Hepatocyte (in vitro differentiated cells): ENCODE results near the gene TBX3.

Experiments used
- EZH2 ChIP-seq: fragments of 200-600 bp; sonication (generic); IDR thresholded peaks from 2 replicates; pipeline ENCODE4 v1.6.1; 2016; ENCODE audit warnings: antibody characterized with exemption, mild to moderate bottlenecking, borderline replicate concordance
- EZH2phosphoT487 ChIP-seq: fragments of 200-600 bp; sonication (generic); IDR thresholded peaks from one replicate; pipeline ENCODE4 v1.6.1; 2018; ENCODE audit warnings: antibody characterized with exemption, mild to moderate bottlenecking, low read depth, moderate library complexity; ENCODE audit not compliant: unreplicated experiment, severe bottlenecking
- TF ChIP-seq, protein P1 (sequence below): fragments of 200-600 bp; sonication (generic); IDR thresholded peaks from 2 replicates; pipeline ENCODE4 v1.5.1; 2016; ENCODE audit warnings: antibody characterized with exemption, mild to moderate bottlenecking; ENCODE audit not compliant: poor library complexity

- TF ChIP-seq, protein P1, sequence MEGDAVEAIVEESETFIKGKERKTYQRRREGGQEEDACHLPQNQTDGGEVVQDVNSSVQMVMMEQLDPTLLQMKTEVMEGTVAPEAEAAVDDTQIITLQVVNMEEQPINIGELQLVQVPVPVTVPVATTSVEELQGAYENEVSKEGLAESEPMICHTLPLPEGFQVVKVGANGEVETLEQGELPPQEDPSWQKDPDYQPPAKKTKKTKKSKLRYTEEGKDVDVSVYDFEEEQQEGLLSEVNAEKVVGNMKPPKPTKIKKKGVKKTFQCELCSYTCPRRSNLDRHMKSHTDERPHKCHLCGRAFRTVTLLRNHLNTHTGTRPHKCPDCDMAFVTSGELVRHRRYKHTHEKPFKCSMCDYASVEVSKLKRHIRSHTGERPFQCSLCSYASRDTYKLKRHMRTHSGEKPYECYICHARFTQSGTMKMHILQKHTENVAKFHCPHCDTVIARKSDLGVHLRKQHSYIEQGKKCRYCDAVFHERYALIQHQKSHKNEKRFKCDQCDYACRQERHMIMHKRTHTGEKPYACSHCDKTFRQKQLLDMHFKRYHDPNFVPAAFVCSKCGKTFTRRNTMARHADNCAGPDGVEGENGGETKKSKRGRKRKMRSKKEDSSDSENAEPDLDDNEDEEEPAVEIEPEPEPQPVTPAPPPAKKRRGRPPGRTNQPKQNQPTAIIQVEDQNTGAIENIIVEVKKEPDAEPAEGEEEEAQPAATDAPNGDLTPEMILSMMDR: no peak
- TF ChIP-seq EZH2phosphoT487 (no peak), EZH2 (no peak)
These were observed 56.6 kb downstream of the TBX3 start for GRCh38 chr12:114627393-114627792.
